Measurements from ENCODE around the gene BEND7.

DNA sequence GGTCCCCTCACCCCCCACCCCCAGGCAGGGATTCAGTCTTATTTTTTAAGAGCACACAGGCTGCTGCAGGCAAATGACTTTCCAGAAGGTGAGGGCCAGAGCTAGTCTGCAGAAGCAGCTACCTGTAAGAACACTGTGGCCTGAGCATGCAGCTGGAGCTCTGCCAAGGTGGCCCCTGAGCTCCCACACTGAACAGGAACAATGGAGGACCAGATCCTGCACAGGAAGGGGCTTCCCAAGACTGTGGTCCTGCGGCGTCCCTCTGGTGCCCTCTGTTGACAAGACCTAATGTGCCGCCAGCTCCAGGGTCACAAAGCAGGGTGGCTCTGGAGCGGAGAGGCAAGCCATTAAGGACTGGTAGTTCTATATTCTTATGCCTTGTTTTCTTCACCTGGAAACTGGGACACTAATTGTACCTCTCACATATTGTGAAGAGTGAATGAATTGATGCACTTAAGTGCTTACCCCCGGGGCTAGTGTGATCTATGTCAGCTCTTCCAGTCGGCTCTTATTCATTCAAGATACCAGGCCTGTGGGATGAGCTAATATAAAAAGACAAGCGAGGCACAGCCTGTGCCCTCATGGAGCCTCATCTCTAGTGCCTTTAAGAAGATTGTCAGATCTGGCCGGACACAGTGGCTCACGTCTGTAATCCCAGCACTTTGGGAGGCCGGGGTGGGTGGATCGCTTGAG, 8.0 kb upstream of the BEND7 start:
- TF ChIP-seq, protein P1, sequence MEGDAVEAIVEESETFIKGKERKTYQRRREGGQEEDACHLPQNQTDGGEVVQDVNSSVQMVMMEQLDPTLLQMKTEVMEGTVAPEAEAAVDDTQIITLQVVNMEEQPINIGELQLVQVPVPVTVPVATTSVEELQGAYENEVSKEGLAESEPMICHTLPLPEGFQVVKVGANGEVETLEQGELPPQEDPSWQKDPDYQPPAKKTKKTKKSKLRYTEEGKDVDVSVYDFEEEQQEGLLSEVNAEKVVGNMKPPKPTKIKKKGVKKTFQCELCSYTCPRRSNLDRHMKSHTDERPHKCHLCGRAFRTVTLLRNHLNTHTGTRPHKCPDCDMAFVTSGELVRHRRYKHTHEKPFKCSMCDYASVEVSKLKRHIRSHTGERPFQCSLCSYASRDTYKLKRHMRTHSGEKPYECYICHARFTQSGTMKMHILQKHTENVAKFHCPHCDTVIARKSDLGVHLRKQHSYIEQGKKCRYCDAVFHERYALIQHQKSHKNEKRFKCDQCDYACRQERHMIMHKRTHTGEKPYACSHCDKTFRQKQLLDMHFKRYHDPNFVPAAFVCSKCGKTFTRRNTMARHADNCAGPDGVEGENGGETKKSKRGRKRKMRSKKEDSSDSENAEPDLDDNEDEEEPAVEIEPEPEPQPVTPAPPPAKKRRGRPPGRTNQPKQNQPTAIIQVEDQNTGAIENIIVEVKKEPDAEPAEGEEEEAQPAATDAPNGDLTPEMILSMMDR (IDR thresholded peaks at IDR 0.05), result peak in 2 of 4 experiments; percentile 20 to 47
- no peak for TF ChIP-seq EP300 (IDR thresholded peaks at IDR 0.05)
